ENCODE data around the gene NFYC. TPM values are rescaled to one million over a fixed set of nuclear protein-coding genes. Genes with fewer than 3 reads are reported as not detected.

Gene NFYC
- total RNA-seq, 3 donors from 2014 or later, result 56.2 to 76.4 (median 70.5) TPM

DNA sequence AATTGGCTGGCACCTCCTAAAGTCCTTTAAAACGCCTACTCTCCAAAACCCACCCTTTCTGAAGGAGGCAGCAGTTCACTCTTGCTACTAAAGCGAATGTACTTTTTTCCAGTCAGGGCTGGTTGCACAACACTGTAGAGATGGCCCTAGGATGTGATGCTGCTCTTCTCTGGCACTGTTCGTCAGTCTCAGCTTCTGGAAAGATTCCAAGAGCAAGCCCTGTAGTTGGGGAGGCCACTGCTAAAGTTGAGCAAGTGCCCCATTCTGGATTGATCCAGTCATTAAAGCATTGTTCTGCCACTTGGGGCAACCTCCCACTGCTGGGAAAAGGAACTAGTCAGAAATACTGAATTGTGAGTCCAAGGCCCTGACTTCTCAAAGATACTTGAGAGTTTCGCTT is 63.6 kb downstream of the NFYC start:
- no peak overlapping the region for H3K4me3 ChIP-seq
- peaks cover 3% of the 10 kb centered on the region for H3K4me1 ChIP-seq (ENCODE audit: low read depth)
- H3K36me3 ChIP-seq (ENCODE audit: low read depth), result peaks cover 3% of the 10 kb centered on the region
- intact Hi-C loops (cut with DNase I, micrococcal nuclease), result no loop called here
- ATAC-seq (no peak), DNase-seq (no peak)
- TF ChIP-seq CTCF (IDR thresholded peaks at IDR 0.05), result no peak
- no peaks in the 10 kb centered on the region for H3K9me3 ChIP-seq

- ATAC-seq, result no peak
- DNase-seq, result no peak
- Histone ChIP-seq H3K4me3 (no peak overlapping the region), H3K36me3 (ENCODE audit: low read depth) (peaks cover 3% of the 10 kb centered on the region), H3K9me3 (no peaks in the 10 kb centered on the region), H3K4me1 (ENCODE audit: low read depth) (no peaks in the 10 kb centered on the region)
- intact Hi-C loops (cut with DNase I, micrococcal nuclease), result no loop called here
- TF ChIP-seq CTCF (IDR thresholded peaks at IDR 0.05), result no peak
Measured at GRCh38 chr1:40756523-40756922, 65.0 kb downstream of the NFYC start.

DNA sequence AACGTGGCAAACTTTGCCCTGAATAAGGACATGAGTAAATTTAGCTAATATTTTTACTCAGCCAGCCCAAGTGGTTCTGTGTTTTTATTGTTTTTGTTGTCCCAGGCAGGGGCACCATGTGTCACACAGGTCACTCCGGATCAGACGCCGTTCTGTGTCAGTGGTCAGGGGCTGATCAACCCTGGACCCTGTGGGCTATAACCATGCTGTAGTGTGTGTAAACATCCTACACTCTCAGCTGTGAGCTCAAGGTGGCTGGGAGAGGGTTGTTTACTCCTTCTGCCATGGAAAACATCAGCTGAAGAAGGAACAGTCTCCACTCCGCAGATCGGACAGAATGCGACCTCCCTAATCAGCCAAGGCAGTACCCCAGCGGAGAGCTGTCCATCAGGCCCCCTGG is 65.6 kb downstream of the NFYC start:
- Histone ChIP-seq H3K4me1 (ENCODE audit: low read depth) (no peaks in the 10 kb centered on the region), H3K36me3 (ENCODE audit: low read depth) (peaks cover 3% of the 10 kb centered on the region)
- ATAC-seq, result no peak

GRCh38 chr1:40758004-40758403 is 66.5 kb downstream of the NFYC start:
- Histone ChIP-seq H3K36me3 (ENCODE audit: low read depth) (peaks cover 3% of the 10 kb centered on the region), H3K4me1 (ENCODE audit: low read depth) (no peaks in the 10 kb centered on the region), H3K4me3 (no peak overlapping the region), H3K9me3 (no peaks in the 10 kb centered on the region)
- TF ChIP-seq CTCF (IDR thresholded peaks at IDR 0.05), result no peak
- ATAC-seq (no peak), DNase-seq (no peak)
- intact Hi-C loops (cut with DNase I, micrococcal nuclease), result no loop called here

More for the DNA sequence above, 65.6 kb downstream of the NFYC start:
- intact Hi-C loops (cut with DNase I, micrococcal nuclease), result no loop called here
- no peaks in the 10 kb centered on the region for H3K9me3 ChIP-seq
- TF ChIP-seq CTCF (IDR thresholded peaks at IDR 0.05), result no peak
- H3K4me3 ChIP-seq, result no peak overlapping the region
- DNase-seq, result no peak

DNA sequence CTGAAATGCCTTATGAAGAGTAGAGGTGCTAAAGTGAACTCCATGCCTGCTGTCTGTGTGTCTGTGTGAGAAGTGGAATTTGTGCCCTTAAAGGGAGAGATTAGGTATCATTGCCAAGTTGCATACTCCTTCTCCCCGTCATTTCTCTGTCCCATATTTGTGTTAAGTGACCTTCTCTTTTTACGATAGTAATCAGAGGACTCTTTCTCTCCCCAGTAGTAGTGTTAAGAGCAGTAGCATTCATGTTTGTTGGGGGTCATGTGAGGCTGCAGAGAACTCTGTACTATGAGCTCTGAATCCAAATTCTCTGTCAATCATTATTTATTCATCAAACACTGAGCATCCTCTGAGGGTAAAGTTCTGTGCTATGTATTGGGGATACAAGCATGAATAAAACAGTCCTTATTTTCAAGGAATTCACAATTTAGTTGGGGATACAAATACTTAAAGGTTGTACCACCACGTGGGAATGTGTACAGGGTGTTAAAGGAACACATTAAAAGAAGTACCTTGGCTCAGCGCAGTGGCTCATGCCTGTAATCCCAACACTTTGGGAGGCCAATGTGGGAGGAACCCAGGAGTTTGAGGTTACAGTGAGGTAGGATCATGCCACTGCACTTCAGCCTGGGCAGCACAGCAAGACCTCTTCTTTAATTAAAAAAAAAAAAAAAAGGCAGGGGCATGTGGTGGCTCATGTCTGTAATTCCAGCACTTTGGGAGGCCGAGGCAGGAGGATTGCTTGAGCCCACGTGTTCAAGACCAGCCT is 67.3 kb downstream of the NFYC start:
- Histone ChIP-seq H3K36me3 (ENCODE audit: low read depth) (peaks cover 3% of the 10 kb centered on the region), H3K4me3 (no peak overlapping the region), H3K9me3 (no peaks in the 10 kb centered on the region), H3K4me1 (ENCODE audit: low read depth) (no peaks in the 10 kb centered on the region)
- ATAC-seq, result no peak
- intact Hi-C loops (cut with DNase I, micrococcal nuclease), result no loop called here
- TF ChIP-seq CTCF (IDR thresholded peaks at IDR 0.05), result no peak
- DNase-seq, result no peak
